NCI-H2107 (cell line): ENCODE measurements around the gene TSPAN13.

Experiments used
- DNase-seq: peaks from one replicate; lab custom pipeline; 2025; lab: John Stamatoyannopoulos, UW

TSPAN13 gene

GRCh38 chr7:16812542-16813231, 59.1 kb downstream of the TSPAN13 start:
- DNase-seq, result no peak

GRCh38 chr7:16813232-16813616, 59.7 kb downstream of the TSPAN13 start:
- DNase-seq, result no peak

GRCh38 chr7:16815001-16815400, 61.4 kb downstream of the TSPAN13 start:
- no peak for DNase-seq

- no peak for DNase-seq
Measured at GRCh38 chr7:16816824-16817223, 63.3 kb downstream of the TSPAN13 start.

- no peak for DNase-seq
Measured at GRCh38 chr7:16817536-16817935, 64.0 kb downstream of the TSPAN13 start.

- no peak for DNase-seq
Measured at GRCh38 chr7:16818732-16819131, 65.2 kb downstream of the TSPAN13 start.

GRCh38 chr7:16822029-16822428, 68.5 kb downstream of the TSPAN13 start:
- no peak for DNase-seq

- no peak for DNase-seq
Measured at GRCh38 chr7:16826060-16826459, 72.5 kb downstream of the TSPAN13 start.

GRCh38 chr7:16833373-16833772, 79.8 kb downstream of the TSPAN13 start:
- no peak for DNase-seq
